GM12878 (cell line): ENCODE measurements around the gene UBL4B. TPM values are rescaled to one million over a fixed set of nuclear protein-coding genes. Genes with fewer than 3 reads are reported as not detected.

Experiments
- PAX8 ChIP-seq: fragments of 450-650 bp; IDR thresholded peaks from 2 replicates; pipeline ENCODE4 v1.6.1; 2017; ENCODE audit warnings: mild to moderate bottlenecking, moderate library complexity
- SP1 ChIP-seq: IDR thresholded peaks from one replicate; pipeline ENCODE4 v1.6.1; 2011; ENCODE audit warnings: low read depth, low read length
- STAT3 ChIP-seq: IDR thresholded peaks from 2 replicates; pipeline ENCODE4 v1.6.1; 2011; ENCODE audit warnings: low read depth, low read length, improper control_type of control experiment
- ZBTB11 ChIP-seq: fragments of 450-650 bp; formaldehyde crosslinking; IDR thresholded peaks from 2 replicates; pipeline ENCODE4 v1.5.0; 2022; ENCODE audit warnings: mild to moderate bottlenecking, missing genetic modification characterization
- polyA plus RNA-seq, 11 experiments: library from polyadenylated mRNA; depleted of rRNA in 4 of 11; unstranded in 6 of 11; stranded (reverse) in 5 of 11; fragments of >200 nt; fragmentation: Nextera tagmentation in 4 of 11; fragmentation: Illumina TruSeq in 1 of 11; extraction: Ambion mirVana in 4 of 11; extraction: Trizol in 1 of 11; gene quantifications; 1 replicate in 1 of 11; 2 replicates in 10 of 11; pipeline versions ENCODE4 v1.2.1 to v1.2.3, GENCODE V29; 2011 to 2016; ENCODE audit warnings: inconsistent platforms in 2 of 11, missing spikeins in 2 of 11, low read depth in 1 of 11
- total RNA-seq, 4 experiments: library from RNA; depleted of rRNA in 3 of 4; stranded (reverse); fragments of >200 nt in 3 of 4; fragmentation: Illumina TruSeq in 1 of 4; extraction: Trizol in 1 of 4; gene quantifications; 2 replicates each; pipeline versions ENCODE4 v1.2.1 to v1.2.3, GENCODE V29; 2013 to 2021
- TF ChIP-seq, protein P1 (sequence below): fragments of 450-650 bp; IDR thresholded peaks from 2 replicates; pipeline ENCODE4 v1.6.1; 2017; ENCODE audit warnings: antibody characterized with exemption, mild to moderate bottlenecking, moderate library complexity
- TF ChIP-seq, protein P2 (sequence below), 3 experiments: IDR thresholded peaks in 2 of 3; conservative IDR thresholded peaks in 1 of 3; 2 replicates each; pipeline ENCODE4 v1.5.1; 2011; ENCODE audit warnings: low read depth in 3 of 3, low read length in 3 of 3, mild to moderate bottlenecking in 3 of 3, control low read depth in 2 of 3, moderate library complexity in 2 of 3, inconsistent platforms in 1 of 3, mixed read lengths in 1 of 3; ENCODE audit not compliant: control insufficient read depth in 2 of 3, insufficient read depth in 1 of 3; ENCODE audit errors: extremely low read depth in 1 of 3

The UBL4B gene
- total and polyA plus RNA-seq, 10 of the 15 experiments (the other 5 are each of a cell fraction or from before 2014, with no cell fraction given), result 0.06 to 0.15 TPM; not detected in 8

- no peak for TF ChIP-seq ZBTB11 (CRISPR knock-in tag)
- TF ChIP-seq PAX8, result no peak
- TF ChIP-seq, protein P1, sequence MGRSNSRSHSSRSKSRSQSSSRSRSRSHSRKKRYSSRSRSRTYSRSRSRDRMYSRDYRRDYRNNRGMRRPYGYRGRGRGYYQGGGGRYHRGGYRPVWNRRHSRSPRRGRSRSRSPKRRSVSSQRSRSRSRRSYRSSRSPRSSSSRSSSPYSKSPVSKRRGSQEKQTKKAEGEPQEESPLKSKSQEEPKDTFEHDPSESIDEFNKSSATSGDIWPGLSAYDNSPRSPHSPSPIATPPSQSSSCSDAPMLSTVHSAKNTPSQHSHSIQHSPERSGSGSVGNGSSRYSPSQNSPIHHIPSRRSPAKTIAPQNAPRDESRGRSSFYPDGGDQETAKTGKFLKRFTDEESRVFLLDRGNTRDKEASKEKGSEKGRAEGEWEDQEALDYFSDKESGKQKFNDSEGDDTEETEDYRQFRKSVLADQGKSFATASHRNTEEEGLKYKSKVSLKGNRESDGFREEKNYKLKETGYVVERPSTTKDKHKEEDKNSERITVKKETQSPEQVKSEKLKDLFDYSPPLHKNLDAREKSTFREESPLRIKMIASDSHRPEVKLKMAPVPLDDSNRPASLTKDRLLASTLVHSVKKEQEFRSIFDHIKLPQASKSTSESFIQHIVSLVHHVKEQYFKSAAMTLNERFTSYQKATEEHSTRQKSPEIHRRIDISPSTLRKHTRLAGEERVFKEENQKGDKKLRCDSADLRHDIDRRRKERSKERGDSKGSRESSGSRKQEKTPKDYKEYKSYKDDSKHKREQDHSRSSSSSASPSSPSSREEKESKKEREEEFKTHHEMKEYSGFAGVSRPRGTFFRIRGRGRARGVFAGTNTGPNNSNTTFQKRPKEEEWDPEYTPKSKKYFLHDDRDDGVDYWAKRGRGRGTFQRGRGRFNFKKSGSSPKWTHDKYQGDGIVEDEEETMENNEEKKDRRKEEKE, result no peak
- no peak for TF ChIP-seq SP1
- no peak for TF ChIP-seq STAT3
- TF ChIP-seq, protein P2, sequence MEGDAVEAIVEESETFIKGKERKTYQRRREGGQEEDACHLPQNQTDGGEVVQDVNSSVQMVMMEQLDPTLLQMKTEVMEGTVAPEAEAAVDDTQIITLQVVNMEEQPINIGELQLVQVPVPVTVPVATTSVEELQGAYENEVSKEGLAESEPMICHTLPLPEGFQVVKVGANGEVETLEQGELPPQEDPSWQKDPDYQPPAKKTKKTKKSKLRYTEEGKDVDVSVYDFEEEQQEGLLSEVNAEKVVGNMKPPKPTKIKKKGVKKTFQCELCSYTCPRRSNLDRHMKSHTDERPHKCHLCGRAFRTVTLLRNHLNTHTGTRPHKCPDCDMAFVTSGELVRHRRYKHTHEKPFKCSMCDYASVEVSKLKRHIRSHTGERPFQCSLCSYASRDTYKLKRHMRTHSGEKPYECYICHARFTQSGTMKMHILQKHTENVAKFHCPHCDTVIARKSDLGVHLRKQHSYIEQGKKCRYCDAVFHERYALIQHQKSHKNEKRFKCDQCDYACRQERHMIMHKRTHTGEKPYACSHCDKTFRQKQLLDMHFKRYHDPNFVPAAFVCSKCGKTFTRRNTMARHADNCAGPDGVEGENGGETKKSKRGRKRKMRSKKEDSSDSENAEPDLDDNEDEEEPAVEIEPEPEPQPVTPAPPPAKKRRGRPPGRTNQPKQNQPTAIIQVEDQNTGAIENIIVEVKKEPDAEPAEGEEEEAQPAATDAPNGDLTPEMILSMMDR (IDR thresholded peaks at IDR 0.05 in 2 of 3, conservative IDR thresholded peaks at IDR 0.05 in 1 of 3; ENCODE audit: control insufficient read depth in 2 of 3, extremely low read depth in 1 of 3, insufficient read depth in 1 of 3, low read depth in 3 of 3, low read length in 3 of 3), result no peak
These were observed 48.4 kb downstream of the UBL4B start (continued) for GRCh38 chr1:110160538-110161100.
